Stimulated activated CD4-positive, alpha-beta T cell treated with anti-CD3 and anti-CD28 coated beads, Interleukin-12 subunit alpha, Interleukin-12 subunit beta, amount 100 ng/mL, for 24 hours (primary cell): ENCODE data around the gene ABLIM3.
"Not testable (repeated sequence)": the region's sequence is repeated elsewhere in the genome, so short reads cannot be mapped to it uniquely, and the experiment has no call there.

Experiments used
- DNase-seq, 2 experiments: peaks; one replicate each; pipeline ENCODE4 v3.0.0-alpha.2; 2020; ENCODE audit warnings: low read depth in 2 of 2

The ABLIM3 gene

DNA sequence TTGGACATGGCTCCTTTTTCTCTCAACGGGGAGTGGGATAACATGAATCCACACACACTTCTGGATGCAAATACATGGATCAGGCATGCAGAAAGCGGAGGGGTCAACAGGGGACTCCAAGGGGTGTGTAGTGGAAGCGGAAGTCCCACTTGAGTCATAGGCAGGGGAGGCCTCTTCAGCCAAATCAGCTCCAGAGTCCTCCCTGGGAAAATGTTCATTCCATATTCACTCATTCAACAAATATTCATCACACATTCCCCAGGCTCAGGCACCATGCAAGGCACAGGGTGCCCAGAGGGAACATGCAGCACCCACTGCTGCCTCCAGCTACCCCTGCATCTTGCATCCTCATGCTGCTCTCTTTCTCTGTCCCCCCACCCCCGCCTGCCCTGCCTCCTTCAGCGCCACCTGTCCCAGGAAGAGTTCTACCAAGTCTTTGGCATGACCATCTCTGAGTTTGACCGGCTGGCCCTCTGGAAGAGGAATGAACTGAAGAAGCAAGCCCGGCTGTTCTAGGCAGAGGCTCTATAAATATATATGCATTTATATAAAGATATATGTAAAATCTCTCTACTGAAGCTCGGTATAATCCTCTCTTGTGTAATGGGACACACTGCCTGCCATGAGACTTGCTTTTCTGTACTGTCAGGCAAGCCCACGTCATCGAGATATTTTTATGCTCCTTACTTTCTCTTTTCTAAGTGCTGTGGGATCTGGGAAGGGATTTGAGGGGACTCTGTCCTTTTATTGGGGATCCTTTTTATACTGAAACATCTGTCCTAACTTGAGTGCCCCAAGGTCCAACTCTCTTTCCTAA, 116.8 kb downstream of the ABLIM3 start:
- no peak for DNase-seq

DNA sequence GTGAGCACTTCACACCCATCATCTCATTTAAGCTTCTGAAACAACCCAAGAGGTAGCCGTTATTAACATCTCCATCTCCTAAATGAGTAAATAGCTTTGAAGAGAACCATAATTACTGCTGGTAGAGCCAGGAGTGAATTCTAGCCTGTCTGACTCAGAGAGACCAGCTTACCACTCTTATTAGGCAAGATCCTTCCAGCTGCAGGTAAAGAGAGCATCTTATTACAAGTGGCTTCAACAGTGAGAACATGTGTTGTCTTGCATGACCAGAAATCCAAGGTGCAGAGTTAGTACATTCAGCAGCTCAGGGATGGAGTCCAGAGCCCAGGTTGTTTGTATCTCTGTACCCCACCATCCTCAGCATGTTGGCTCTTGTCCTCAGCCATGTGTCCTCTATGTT, 119.5 kb downstream of the ABLIM3 start:
- no peak for DNase-seq

- no peak for DNase-seq
Observed at GRCh38 chr5:149261246-149261645, 120.0 kb downstream of the ABLIM3 start.

- no peak for DNase-seq
Observed at GRCh38 chr5:149262315-149262714, 121.0 kb downstream of the ABLIM3 start.

- DNase-seq: no peak
Observed at GRCh38 chr5:149264439-149265067, 123.3 kb downstream of the ABLIM3 start.

DNA sequence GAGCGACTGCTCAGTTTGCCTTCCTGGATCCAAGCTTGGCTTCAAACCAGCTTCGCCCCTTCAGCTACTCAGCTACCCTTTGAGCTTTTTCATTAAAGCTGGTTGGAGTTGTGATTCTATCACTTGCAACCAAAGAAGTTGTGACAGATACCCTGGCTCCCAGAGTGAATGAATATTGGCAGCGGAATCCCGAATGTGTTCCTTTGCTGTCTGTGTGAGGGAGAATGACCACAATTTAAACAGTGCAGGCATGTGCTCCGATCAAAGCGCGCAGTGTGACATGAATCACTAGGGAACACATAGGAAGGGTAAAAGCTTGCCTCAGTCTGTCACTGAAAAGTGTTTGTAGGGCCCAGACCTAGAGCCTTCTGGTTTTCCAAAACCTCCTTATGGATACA, 123.8 kb downstream of the ABLIM3 start:
- DNase-seq: no peak

DNA sequence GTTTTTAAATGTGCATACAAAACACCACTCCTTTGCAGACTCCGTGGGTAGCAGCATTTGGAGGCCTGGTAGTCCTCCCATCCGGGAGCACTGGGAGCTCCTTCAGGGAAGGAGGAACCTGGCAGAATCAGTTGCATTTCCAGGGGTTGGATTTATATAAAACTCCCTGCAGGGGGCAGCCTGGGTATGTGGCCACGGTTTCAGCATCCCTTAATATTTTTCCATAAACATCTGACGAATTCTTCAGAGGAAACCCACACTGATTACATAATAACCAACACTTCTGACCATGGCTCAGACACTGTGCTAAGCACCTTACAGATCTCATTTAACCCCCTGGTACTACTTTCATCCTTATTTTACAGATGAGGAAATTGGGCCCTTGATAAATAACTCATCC, 124.3 kb downstream of the ABLIM3 start:
- DNase-seq: no peak

DNA sequence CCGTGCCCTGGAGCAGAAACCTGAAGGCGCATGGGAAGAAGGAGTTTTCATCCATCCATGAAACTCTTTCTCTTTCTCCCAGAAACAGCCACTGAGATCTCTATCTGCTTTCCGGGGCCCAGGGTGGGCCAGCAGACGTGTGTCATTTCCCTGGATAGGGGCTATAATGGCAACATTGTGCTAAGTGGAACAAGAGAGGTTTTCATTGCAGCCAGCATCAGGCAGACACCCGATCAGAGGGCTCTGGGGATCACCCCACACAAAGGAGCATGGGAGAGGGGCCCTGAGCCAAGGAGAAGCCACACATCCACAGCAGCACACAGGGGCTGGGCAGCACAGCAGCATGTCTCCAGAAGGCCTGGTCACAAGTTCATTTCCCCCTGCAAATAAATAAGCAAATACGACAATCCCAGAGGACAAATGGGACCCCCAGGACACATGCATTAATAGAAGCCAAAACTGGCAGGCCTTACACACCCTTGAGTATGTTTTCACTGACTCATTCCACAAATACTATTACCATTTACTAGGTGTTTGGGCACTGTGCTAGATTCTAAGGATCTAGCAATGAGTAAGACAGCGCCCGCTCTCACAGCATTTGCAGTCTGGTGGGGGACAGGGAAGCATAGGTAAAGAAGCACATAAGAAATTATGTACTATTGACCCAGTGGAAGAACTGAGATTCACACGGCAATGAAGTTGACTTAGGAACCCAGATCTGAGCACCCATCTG, 126.1 kb downstream of the ABLIM3 start:
- no peak for DNase-seq

DNA sequence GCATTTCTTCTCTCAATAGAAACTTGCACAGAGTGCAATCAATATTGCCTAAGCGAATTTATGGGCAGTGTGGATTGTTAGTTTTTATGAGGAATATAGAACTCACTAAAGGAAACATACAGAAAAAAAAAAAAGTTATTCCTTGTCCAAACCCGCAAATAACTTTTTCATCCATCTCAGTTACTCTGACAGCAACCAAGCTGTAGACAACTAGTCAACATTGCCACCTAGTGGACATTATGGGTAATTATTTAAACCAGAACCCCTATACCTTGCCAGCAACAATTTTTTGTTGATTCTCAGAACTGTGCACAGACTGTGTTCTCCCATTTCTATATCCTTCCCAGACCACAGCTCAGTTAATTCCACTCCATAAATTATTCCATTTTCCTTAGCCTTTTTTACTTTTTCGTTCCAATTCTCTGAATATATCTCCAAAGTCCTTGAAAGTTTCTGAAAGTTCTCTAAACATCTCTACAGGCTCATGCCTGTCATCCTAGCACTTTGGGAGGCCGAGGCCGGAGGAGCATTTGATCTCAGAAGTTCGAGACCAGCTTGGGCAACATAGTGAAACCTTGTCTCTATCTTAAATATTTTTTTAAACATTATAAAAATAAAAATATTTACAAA, 127.8 kb downstream of the ABLIM3 start:
- no peak for DNase-seq

- DNase-seq: no peak
Observed at GRCh38 chr5:149271195-149271715, 130.0 kb downstream of the ABLIM3 start.

DNA sequence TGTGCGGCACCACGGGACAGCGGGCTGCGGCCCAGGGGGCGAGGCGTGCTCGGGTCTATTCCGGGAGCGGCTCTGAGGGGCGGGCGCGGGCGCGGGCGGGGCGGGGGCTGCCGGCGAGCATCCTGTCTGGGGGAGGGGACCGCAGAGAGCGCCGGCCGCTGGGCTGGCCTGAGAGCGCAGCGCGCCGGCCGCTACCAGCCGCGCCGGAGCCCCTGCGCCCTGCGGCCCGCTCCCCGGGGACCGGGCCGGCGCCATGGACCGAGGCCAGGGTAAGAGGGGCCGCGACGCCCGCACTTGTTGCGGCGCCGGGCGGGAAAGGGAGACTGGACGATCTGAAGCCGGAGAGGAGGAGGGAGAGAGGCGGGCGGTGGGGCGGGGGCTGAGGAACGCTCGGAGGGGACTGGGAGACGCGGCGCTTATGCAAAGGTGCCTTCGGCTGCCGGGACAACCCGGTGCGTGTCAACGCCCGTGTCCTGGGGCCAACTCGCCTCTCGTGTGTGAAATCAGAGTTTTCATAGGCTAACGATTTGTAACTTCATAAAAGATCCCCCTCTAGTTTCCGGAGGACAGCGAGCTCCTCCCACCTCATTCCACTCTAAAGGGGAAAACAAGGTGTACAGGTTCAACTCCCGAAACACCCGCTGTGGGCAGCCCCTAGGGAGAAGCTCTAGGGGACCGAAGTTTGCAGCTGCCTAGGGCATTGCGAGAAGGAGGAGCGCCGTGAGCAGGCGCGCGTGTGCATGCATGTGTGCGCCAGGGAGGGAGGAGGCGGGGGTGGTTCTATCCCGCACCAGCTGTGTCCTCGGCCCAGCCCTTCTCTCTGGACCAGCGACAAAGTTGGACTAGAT, 130.6 kb downstream of the ABLIM3 start, which contains the start of gene AFAP1L1:
TSS of gene AFAP1L1 (plus strand) at position 144 of the 848 bp plus-strand sequence. CDS start at position 254, 110 bp downstream.
- no peak for DNase-seq

- not testable (repeated sequence) for DNase-seq
Observed at GRCh38 chr5:149272781-149273180, 131.5 kb downstream of the ABLIM3 start.

GRCh38 chr5:149273237-149273636, 131.9 kb downstream of the ABLIM3 start:
- DNase-seq: no peak

- DNase-seq: no peak
Observed at GRCh38 chr5:149273950-149274349, 132.7 kb downstream of the ABLIM3 start.

- DNase-seq: no peak
Observed at GRCh38 chr5:149274939-149275338, 133.6 kb downstream of the ABLIM3 start.

DNA sequence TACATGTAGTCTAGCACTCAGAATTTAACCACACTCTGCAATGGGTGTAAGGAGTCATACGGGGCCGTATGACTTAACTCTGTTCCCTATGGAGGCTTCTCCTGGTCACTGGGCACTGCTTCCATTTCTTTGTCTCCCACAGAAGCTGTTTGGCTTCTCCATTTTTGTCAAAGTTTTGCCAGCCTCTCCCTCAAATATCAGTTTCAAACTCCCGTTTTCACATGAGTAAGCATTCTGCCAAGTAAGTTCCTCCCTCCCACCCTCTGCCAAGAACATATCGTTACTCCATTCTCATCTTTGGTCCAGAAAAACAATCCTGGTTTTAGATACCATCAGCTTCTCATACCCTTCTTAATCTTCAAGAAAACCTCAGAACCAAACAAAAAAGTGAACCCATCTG, 136.5 kb downstream of the ABLIM3 start:
- no peak for DNase-seq

DNA sequence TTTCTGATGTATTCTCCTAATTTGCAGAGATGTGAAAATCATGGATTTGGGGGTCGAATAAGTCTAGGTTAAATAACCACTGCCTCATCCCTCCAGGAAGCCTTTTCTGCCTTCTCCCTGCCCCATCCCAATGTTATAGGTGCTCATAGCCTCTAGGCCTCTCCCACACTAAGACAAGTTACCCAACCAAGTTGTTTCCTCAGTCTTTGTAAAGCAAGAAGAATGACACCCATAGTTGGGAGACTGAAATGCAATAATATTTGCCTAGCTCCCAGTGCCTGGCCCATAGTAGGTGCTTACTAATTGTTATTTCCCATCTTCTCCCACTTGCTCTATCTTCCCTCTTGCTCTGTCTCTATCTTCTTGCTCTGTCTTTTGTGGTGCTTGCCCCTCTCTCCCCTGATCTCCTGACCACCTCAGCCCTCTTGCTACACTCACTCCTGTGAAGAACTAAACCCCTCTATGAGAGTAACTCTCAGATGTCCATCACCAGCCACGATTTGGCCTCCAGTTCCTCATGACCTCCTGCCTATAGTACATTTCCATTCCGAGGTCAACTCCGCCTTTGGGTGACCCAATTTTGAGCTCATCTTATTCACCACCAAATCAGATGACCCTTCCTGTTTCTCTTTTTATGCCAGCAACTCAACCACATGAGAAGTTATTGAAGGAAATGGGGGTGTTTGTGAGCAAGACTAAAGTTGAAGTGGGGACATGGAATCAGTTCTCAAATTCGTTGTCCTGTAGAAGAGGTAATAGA, 137.3 kb downstream of the ABLIM3 start:
- DNase-seq: no peak

DNA sequence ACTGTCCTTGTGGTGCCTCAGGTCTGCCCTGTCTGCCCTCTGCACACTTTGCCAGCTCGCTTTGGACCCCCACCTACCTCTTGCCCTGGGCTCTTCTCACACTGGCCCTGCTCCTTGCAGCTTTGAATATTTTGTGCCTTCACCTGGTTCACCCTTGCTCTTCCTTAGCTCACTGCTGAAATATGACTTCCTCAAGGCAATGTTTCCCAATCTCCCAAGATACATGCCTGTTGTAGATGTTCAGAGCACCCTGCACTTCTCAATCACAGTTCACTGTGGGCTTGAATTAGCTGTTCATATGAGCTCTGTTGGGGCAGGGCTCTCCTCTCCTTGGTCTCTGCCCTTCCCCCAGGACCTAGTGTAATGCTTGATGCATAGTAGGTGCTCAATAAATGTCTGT, 138.4 kb downstream of the ABLIM3 start:
- DNase-seq: no peak

- DNase-seq: no peak
Observed at GRCh38 chr5:149280124-149280523, 138.8 kb downstream of the ABLIM3 start.

GRCh38 chr5:149280802-149281201, 139.5 kb downstream of the ABLIM3 start:
- no peak for DNase-seq
